ENCODE measurements around the gene ASXL1. TPM values are rescaled to one million over a fixed set of nuclear protein-coding genes. Genes with fewer than 3 reads are reported as not detected.
"Not testable (repeated sequence)": the region's sequence is repeated elsewhere in the genome, so short reads cannot be mapped to it uniquely, and the experiment has no call there.

The ASXL1 gene
- total and polyA plus RNA-seq, 4 experiments from 2014 or later = 8.8 to 127 (median 73.1) TPM

DNA sequence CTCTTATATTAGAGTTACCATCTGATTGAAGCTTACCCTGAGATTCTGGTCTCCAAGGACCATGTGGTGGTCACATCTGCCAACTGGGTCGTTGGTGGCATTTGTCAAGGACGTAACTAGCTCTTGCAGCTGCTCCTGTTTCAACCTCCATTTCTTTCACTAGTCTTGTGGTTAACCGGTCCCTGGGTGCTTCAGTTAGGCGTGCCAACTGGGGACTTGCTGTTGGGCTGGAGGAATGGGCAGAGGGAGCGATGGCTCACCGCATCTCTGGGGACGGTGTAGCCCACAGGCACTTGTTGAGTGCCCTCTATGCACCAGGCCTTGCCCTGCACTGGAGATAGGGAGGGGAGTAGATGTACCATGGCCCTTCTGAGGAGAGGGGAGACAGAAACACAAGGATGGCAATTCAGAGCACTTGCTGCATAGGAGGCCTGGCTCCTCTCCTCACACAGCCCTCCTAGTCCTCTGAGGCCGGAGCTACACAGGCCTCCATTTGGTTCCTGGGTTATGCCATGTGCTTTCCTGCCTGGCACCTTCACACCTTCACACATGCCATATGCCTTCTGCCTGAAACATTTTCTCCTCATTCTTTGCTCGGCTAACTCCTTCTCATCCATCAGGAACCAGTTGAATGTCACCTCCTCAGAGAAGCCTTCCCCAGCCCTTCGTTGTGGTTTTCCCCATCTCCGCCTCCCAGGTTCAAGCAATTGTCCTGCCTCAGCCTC lies 20.0 kb upstream of the ASXL1 start:
- peaks cover 20% of the 10 kb centered on the region for H3K4me1 ChIP-seq (ENCODE audit: insufficient read depth, low read length)
- no peaks in the 10 kb centered on the region for H3K9me3 ChIP-seq (ENCODE audit: control insufficient read depth in 1 of 2, low read length in 2 of 2)
- peaks cover 18 to 24% (median 19%) of the 10 kb centered on the region in 4 donors for H3K4me1 Mint-ChIP-seq
- H3K27me3 Mint-ChIP-seq = no peaks in the 10 kb centered on the region
- no peak overlapping the region for H3K4me3 ChIP-seq (ENCODE audit: low read length in 2 of 2)
- H3K4me3 Mint-ChIP-seq = no peak overlapping the region
- peak overlapping the region in 1 of 7 donors; percentile 80 for H3K27ac Mint-ChIP-seq
- no peaks in the 10 kb centered on the region for H3K36me3 ChIP-seq (ENCODE audit: insufficient read depth, low read length)
- intact Hi-C loops (cut with micrococcal nuclease) = loop anchor here (1.0 to 2.0 kb wide), 2 partner anchors 69 to 315 kb away; no protein-coding TSS in a partner anchor
- H3K36me3 Mint-ChIP-seq = peaks cover 2 to 5% of the 10 kb centered on the region in 2 donors
- POLR2A ChIA-PET (ENCODE audit: partially characterized antibody) = interaction anchor here (1.7 kb wide), 1 partner anchor 19 kb away, joined by 5 read pairs; no protein-coding TSS in a partner anchor
- DNase-seq = no peak
- H3K27ac ChIP-seq (ENCODE audit: low read depth, low read length) = no peak overlapping the region
- H3K9me3 Mint-ChIP-seq = no peaks in the 10 kb centered on the region
- CTCF ChIA-PET (ENCODE audit: partially characterized antibody) = interaction anchor here (1.0 to 1.3 kb wide), 2 partner anchors 315 to 440 kb away, joined by 3 read pairs; no protein-coding TSS in a partner anchor
- no peaks in the 10 kb centered on the region for H3K27me3 ChIP-seq (ENCODE audit: insufficient read depth, low read length)

DNA sequence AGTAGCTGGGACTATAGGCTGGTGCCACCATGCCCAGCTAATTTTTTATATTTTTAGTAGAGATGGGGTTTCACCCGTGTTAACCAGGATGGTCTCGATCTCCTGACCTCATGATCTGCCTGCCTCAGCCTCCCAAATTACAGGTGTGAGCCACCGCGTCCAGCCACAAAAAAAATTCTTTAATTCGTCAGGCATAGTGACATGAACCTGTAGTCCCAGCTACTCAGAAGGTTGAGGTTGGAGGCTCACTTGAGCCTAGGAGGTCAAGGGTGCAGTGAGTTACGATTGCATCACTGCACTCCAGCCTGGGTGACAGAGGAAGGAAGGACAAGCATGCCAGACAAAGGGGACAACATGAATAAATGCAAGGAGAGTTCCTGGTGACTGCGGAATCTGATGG lies 19.5 kb upstream of the ASXL1 start:
- Mint-ChIP-seq H3K27me3 (no peaks in the 10 kb centered on the region), H3K36me3 (peaks cover 2 to 5% of the 10 kb centered on the region in 2 donors), H3K27ac (no peak overlapping the region), H3K4me1 (peaks cover 14 to 19% (median 16%) of the 10 kb centered on the region in 4 donors), H3K9me3 (no peaks in the 10 kb centered on the region), H3K4me3 (no peak overlapping the region)
- Histone ChIP-seq H3K9me3 (ENCODE audit: control insufficient read depth in 1 of 2, low read length in 2 of 2) (no peaks in the 10 kb centered on the region), H3K27me3 (ENCODE audit: insufficient read depth, low read length) (no peaks in the 10 kb centered on the region), H3K4me3 (ENCODE audit: low read length in 2 of 2) (no peak overlapping the region), H3K36me3 (ENCODE audit: insufficient read depth, low read length) (no peaks in the 10 kb centered on the region), H3K4me1 (ENCODE audit: insufficient read depth, low read length) (peaks cover 15% of the 10 kb centered on the region), H3K27ac (ENCODE audit: low read depth, low read length) (no peak overlapping the region)
- intact Hi-C loops (cut with micrococcal nuclease) = no loop called here
- CTCF ChIA-PET (ENCODE audit: partially characterized antibody) = interaction anchor here (1.0 kb wide), 1 partner anchor 314 kb away, joined by 3 read pairs; no protein-coding TSS in a partner anchor
- no peak for DNase-seq
- POLR2A ChIA-PET (ENCODE audit: partially characterized antibody) = no interaction called here

DNA sequence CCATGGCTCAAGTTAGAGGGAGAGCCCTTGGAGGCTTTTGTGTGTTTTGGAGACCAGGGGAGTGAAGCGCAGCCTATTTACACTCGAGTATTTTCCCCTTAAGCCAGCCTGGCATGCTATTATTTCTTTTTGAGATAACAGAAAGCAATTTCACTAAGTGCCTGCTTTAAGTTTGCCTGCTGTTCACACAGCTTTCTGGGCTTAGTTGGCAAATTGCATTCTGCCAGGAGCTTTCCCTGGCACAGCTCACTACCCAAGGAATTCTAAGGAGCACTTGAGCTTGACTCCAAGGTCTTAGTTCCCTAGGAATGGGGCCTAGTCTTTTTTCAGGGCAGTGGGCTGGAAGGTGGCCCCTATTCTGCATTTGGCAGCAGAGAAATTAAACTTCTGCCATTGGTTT lies 19.0 kb upstream of the ASXL1 start:
- DNase-seq = no peak
- Mint-ChIP-seq H3K36me3 (peaks cover 2 to 5% of the 10 kb centered on the region in 2 donors), H3K27ac (peak overlapping the region in 1 of 7 donors; percentile 3), H3K4me3 (no peak overlapping the region), H3K27me3 (no peaks in the 10 kb centered on the region), H3K9me3 (no peaks in the 10 kb centered on the region), H3K4me1 (peaks cover 10 to 14% (median 12%) of the 10 kb centered on the region in 4 donors)
- H3K27me3 ChIP-seq (ENCODE audit: insufficient read depth, low read length) = no peaks in the 10 kb centered on the region
- intact Hi-C loops (cut with micrococcal nuclease) = no loop called here
- H3K9me3 ChIP-seq (ENCODE audit: control insufficient read depth in 1 of 2, low read length in 2 of 2) = no peaks in the 10 kb centered on the region
- no peaks in the 10 kb centered on the region for H3K36me3 ChIP-seq (ENCODE audit: insufficient read depth, low read length)
- H3K27ac ChIP-seq (ENCODE audit: low read depth, low read length) = no peak overlapping the region
- CTCF ChIA-PET (ENCODE audit: partially characterized antibody) = no interaction called here
- POLR2A ChIA-PET (ENCODE audit: partially characterized antibody) = no interaction called here
- H3K4me1 ChIP-seq (ENCODE audit: insufficient read depth, low read length) = peaks cover 10% of the 10 kb centered on the region
- no peak overlapping the region for H3K4me3 ChIP-seq (ENCODE audit: low read length in 2 of 2)

DNA sequence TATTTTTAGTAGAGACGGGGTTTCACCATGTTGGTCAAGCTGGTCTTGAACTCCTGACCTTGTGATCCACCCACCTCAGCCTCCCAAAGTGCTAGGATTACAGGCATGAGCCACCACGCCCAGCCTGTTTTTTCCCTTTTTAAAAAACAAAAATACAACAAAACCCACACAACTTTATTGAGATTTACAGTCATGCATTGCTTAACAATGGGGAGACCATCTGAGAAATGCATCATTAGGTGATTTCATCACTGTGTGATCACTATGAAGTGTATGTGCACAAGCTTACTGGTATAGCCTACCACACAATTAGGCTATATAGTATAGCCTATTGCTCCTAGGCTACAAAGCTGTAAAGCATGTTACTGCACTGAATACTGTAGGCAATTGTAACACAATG lies 17.1 kb upstream of the ASXL1 start:
- H3K4me3 ChIP-seq (ENCODE audit: low read length in 2 of 2); H3K36me3 Mint-ChIP-seq; H3K27me3 Mint-ChIP-seq; H3K27ac ChIP-seq (ENCODE audit: low read depth, low read length); H3K4me1 ChIP-seq (ENCODE audit: insufficient read depth, low read length); H3K27me3 ChIP-seq (ENCODE audit: insufficient read depth, low read length); H3K9me3 Mint-ChIP-seq; H3K36me3 ChIP-seq (ENCODE audit: insufficient read depth, low read length); H3K4me3 Mint-ChIP-seq; intact Hi-C loops (cut with micrococcal nuclease); H3K4me1 Mint-ChIP-seq; H3K27ac Mint-ChIP-seq; DNase-seq; CTCF ChIA-PET (ENCODE audit: partially characterized antibody); H3K9me3 ChIP-seq (ENCODE audit: control insufficient read depth in 1 of 2, low read length in 2 of 2): not testable (repeated sequence)
- POLR2A ChIA-PET (ENCODE audit: partially characterized antibody) = interaction anchor here (1.1 kb wide), 1 partner anchor 17 kb away, joined by 3 read pairs; no protein-coding TSS in a partner anchor

DNA sequence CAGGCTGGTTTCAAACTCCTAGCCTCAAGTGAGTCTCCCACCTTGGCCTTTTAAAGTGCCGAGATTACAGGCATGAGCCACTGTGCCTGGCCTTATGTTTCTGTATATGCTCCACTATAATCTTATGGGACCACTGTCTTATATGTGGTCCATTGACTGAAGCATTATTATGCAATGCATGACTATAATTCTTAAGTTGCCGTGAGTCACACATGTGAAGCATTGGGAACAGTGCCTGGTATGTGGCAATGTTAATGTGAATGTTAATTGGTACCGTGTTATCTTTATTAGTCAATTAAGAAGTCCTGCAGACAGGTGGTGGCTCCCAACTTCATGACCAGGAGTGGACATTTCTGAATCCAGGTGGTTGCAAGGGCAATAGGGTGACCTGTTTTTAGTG lies 14.7 kb upstream of the ASXL1 start:
- no peaks in the 10 kb centered on the region for H3K27me3 ChIP-seq (ENCODE audit: insufficient read depth, low read length)
- Mint-ChIP-seq H3K9me3 (no peaks in the 10 kb centered on the region), H3K27ac (no peak overlapping the region), H3K4me3 (no peak overlapping the region), H3K36me3 (peaks cover 0 to 2% of the 10 kb centered on the region in 2 donors), H3K27me3 (no peaks in the 10 kb centered on the region), H3K4me1 (peaks cover 0 to 2% (median under 1%) of the 10 kb centered on the region in 4 donors)
- ChIA-PET POLR2A (ENCODE audit: partially characterized antibody) (no interaction called here), CTCF (ENCODE audit: partially characterized antibody) (no interaction called here)
- H3K4me1 ChIP-seq (ENCODE audit: insufficient read depth, low read length) = no peaks in the 10 kb centered on the region
- intact Hi-C loops (cut with micrococcal nuclease) = no loop called here
- no peaks in the 10 kb centered on the region for H3K36me3 ChIP-seq (ENCODE audit: insufficient read depth, low read length)
- no peak for DNase-seq
- H3K4me3 ChIP-seq (ENCODE audit: low read length in 2 of 2) = no peak overlapping the region
- H3K27ac ChIP-seq (ENCODE audit: low read depth, low read length) = no peak overlapping the region
- H3K9me3 ChIP-seq (ENCODE audit: control insufficient read depth in 1 of 2, low read length in 2 of 2) = no peaks in the 10 kb centered on the region

DNA sequence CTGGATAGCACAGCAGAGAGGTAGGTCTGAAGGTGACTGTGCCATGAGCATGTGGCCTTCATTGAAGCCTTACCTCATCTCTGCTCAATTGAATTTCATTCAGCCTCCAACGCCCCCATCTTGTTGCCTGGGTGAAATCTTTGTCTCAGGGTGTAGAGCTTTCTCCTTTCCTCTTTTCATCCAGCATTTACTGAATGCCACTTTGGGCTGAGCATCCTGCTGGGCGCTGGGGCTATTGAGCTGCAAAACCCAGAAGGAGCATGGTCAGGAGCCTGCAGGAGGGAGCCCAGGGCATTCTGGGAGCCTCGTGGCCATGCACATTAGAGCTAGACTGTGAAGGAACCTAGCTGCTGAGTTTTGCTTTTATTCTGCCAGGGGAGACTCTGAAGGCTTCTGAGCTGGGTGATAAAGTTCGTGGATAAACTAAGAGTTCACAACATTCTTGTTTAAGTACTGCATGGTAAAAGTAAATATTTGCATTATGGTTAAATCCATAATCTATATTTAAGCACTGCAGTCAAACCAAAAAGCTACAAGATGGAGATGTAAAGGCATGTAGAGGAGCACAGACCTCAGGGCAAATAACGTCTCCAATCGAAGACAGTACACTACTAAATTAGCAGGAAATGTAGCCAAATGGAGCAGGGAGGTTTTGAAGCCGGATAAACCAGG lies 13.2 kb upstream of the ASXL1 start:
- peaks cover 0 to 5% of the 10 kb centered on the region in 2 donors for H3K36me3 Mint-ChIP-seq
- POLR2A ChIA-PET (ENCODE audit: partially characterized antibody) = interaction anchor here (0.9 to 1.5 kb wide), 2 partner anchors 11 to 13 kb away, joined by 3 read pairs; no protein-coding TSS in a partner anchor

DNA sequence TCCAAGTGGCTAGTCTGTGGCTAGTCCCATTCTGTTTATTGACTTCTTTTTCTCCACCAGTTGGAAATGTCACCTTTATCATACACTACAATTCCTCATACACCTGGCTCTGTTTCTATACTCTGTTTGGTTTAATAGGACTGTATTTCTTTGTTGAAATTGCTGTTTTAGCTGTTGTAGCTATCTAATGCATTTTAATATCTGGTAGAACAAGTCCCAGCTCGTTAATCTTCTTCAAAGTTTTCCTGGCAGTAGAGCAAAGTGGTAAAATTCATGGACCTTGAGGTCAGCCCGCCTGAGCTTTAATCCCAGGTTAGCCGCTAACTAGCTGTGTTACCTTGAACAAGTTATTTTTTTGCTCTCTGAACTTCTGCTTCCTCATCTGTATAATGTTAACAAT lies 9.9 kb upstream of the ASXL1 start:
- no peaks in the 10 kb centered on the region for H3K27me3 ChIP-seq (ENCODE audit: insufficient read depth, low read length)
- POLR2A ChIA-PET (ENCODE audit: partially characterized antibody) = no interaction called here

More for the DNA sequence above, 13.2 kb upstream of the ASXL1 start:
- H3K4me3 Mint-ChIP-seq = no peak overlapping the region
- peak overlapping the region in 1 of 7 donors; percentile 42 for H3K27ac Mint-ChIP-seq
- H3K9me3 Mint-ChIP-seq = no peaks in the 10 kb centered on the region
- intact Hi-C loops (cut with micrococcal nuclease) = no loop called here
- CTCF ChIA-PET (ENCODE audit: partially characterized antibody) = interaction anchor here (0.9 to 1.1 kb wide), 2 partner anchors 9 to 13 kb away, joined by 3 read pairs; no protein-coding TSS in a partner anchor
- Histone ChIP-seq H3K27me3 (ENCODE audit: insufficient read depth, low read length) (no peaks in the 10 kb centered on the region), H3K4me3 (ENCODE audit: low read length in 2 of 2) (no peak overlapping the region), H3K27ac (ENCODE audit: low read depth, low read length) (no peak overlapping the region), H3K4me1 (ENCODE audit: insufficient read depth, low read length) (no peaks in the 10 kb centered on the region), H3K36me3 (ENCODE audit: insufficient read depth, low read length) (no peaks in the 10 kb centered on the region), H3K9me3 (ENCODE audit: control insufficient read depth in 1 of 2, low read length in 2 of 2) (no peaks in the 10 kb centered on the region)
- DNase-seq = no peak
- H3K4me1 Mint-ChIP-seq = peaks cover 0 to 2% (median 0%) of the 10 kb centered on the region in 4 donors
- H3K27me3 Mint-ChIP-seq = no peaks in the 10 kb centered on the region

More for the DNA sequence above, 9.9 kb upstream of the ASXL1 start:
- peaks cover 0 to 6% of the 10 kb centered on the region in 2 donors for H3K36me3 Mint-ChIP-seq
- no peak overlapping the region for H3K27ac ChIP-seq (ENCODE audit: low read depth, low read length)
- H3K36me3 ChIP-seq (ENCODE audit: insufficient read depth, low read length) = no peaks in the 10 kb centered on the region
- no peaks in the 10 kb centered on the region for H3K9me3 Mint-ChIP-seq
- no peak overlapping the region for H3K4me3 ChIP-seq (ENCODE audit: low read length in 2 of 2)
- no peak for DNase-seq
- H3K27me3 Mint-ChIP-seq = no peaks in the 10 kb centered on the region
- H3K4me1 Mint-ChIP-seq = peaks cover 0 to 2% (median 0%) of the 10 kb centered on the region in 4 donors
- CTCF ChIA-PET (ENCODE audit: partially characterized antibody) = interaction anchor here (0.9 kb wide), 1 partner anchor 11 kb away, joined by 3 read pairs; no protein-coding TSS in a partner anchor
- H3K4me3 Mint-ChIP-seq = no peak overlapping the region
- intact Hi-C loops (cut with micrococcal nuclease) = no loop called here
- no peaks in the 10 kb centered on the region for H3K4me1 ChIP-seq (ENCODE audit: insufficient read depth, low read length)
- no peaks in the 10 kb centered on the region for H3K9me3 ChIP-seq (ENCODE audit: control insufficient read depth in 1 of 2, low read length in 2 of 2)
- H3K27ac Mint-ChIP-seq = no peak overlapping the region

Measured in CD4-positive, alpha-beta memory T cell (primary cell).